Measurements from ENCODE around the gene SIN3B.

The SIN3B gene

GRCh38 chr19:16820056-16820455, 9.1 kb upstream of the SIN3B start:
- H3K4me1 ChIP-seq (ENCODE audit: insufficient read depth, low read length, poor library complexity, severe bottlenecking) = no peaks in the 10 kb centered on the region

DNA sequence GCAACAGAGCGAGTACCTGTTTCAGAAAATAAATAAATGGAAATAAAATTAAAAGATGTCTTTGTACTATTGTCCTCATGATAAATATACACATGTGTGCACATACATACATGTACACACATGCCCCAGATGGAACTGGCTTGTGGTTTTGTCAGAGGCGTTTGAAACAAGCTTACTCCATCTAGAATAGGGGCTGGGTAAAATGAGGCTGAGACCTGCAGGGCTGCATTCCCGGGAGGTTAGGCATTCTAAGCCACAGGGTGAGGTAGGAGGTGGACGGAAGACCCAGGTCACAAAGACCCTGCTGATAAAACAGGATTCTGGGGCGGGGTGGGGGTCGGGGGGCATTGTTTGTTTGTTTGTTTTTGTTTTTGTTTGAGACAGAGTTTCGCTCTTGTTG, 8.1 kb upstream of the SIN3B start:
- TF ChIP-seq CTCF (conservative IDR thresholded peaks at IDR 0.05; ENCODE audit: low read length) (no peak), EZH2phosphoT487 (IDR thresholded peaks at IDR 0.05; ENCODE audit: borderline replicate concordance) (no peak)
- H3K9me3 ChIP-seq (ENCODE audit: insufficient read depth, low read depth, low read length) = no peaks in the 10 kb centered on the region
- H3K9ac ChIP-seq (ENCODE audit: low read depth, low read length, poor library complexity, severe bottlenecking) = no peak overlapping the region
- no peaks in the 10 kb centered on the region for H3K9me2 ChIP-seq (replicated peaks; ENCODE audit: low read depth, low read length)
- no peak overlapping the region for H3K4me3 ChIP-seq (ENCODE audit: low read length, poor library complexity, severe bottlenecking)
- H3K36me3 ChIP-seq (ENCODE audit: insufficient read depth, low read length) = no peaks in the 10 kb centered on the region
- no peaks in the 10 kb centered on the region for H4K20me1 ChIP-seq (ENCODE audit: insufficient read depth, low read length, poor library complexity, severe bottlenecking)
- H3K4me1 ChIP-seq (ENCODE audit: insufficient read depth, low read length, poor library complexity, severe bottlenecking) = no peaks in the 10 kb centered on the region
- H3K4me2 ChIP-seq (ENCODE audit: low read depth, low read length, poor library complexity, severe bottlenecking) = no peak overlapping the region
- H3K27me3 ChIP-seq (ENCODE audit: insufficient read depth, low read length, poor library complexity, severe bottlenecking) = no peaks in the 10 kb centered on the region
- no peaks in the 10 kb centered on the region for H3F3A ChIP-seq (ENCODE audit: low read depth)
- H2AFZ ChIP-seq (ENCODE audit: low read length) = no peak overlapping the region
- H3K79me2 ChIP-seq (ENCODE audit: insufficient read depth, low read length) = no peaks in the 10 kb centered on the region

More at GRCh38 chr19:16820056-16820455, 9.1 kb upstream of the SIN3B start:
- Histone ChIP-seq H3K4me3 (ENCODE audit: low read length, poor library complexity, severe bottlenecking) (no peak overlapping the region), H4K20me1 (ENCODE audit: insufficient read depth, low read length, poor library complexity, severe bottlenecking) (no peaks in the 10 kb centered on the region), H3K4me2 (ENCODE audit: low read depth, low read length, poor library complexity, severe bottlenecking) (no peak overlapping the region), H3K36me3 (ENCODE audit: insufficient read depth, low read length) (no peaks in the 10 kb centered on the region), H3K9me2 (replicated peaks; ENCODE audit: low read depth, low read length) (no peaks in the 10 kb centered on the region), H3K9me3 (ENCODE audit: insufficient read depth, low read depth, low read length) (peaks cover 6% of the 10 kb centered on the region; the same call in 1 of the 2 replicates), H3K9ac (ENCODE audit: low read depth, low read length, poor library complexity, severe bottlenecking) (no peak overlapping the region), H2AFZ (ENCODE audit: low read length) (no peak overlapping the region), H3F3A (ENCODE audit: low read depth) (no peaks in the 10 kb centered on the region), H3K79me2 (ENCODE audit: insufficient read depth, low read length) (no peaks in the 10 kb centered on the region), H3K27me3 (ENCODE audit: insufficient read depth, low read length, poor library complexity, severe bottlenecking) (no peaks in the 10 kb centered on the region)
- no peak for TF ChIP-seq CTCF (conservative IDR thresholded peaks at IDR 0.05; ENCODE audit: low read length)
- TF ChIP-seq EZH2phosphoT487 (IDR thresholded peaks at IDR 0.05; ENCODE audit: borderline replicate concordance) = no peak

GRCh38 chr19:16822648-16823047, 6.5 kb upstream of the SIN3B start:
- Histone ChIP-seq H3K4me1 (ENCODE audit: insufficient read depth, low read length, poor library complexity, severe bottlenecking) (no peaks in the 10 kb centered on the region), H3K79me2 (ENCODE audit: insufficient read depth, low read length) (no peaks in the 10 kb centered on the region), H3K4me3 (ENCODE audit: low read length, poor library complexity, severe bottlenecking) (no peak overlapping the region), H3K9me2 (replicated peaks; ENCODE audit: low read depth, low read length) (no peaks in the 10 kb centered on the region), H2AFZ (ENCODE audit: low read length) (no peak overlapping the region), H3K27me3 (ENCODE audit: insufficient read depth, low read length, poor library complexity, severe bottlenecking) (no peaks in the 10 kb centered on the region), H3F3A (ENCODE audit: low read depth) (no peaks in the 10 kb centered on the region), H4K20me1 (ENCODE audit: insufficient read depth, low read length, poor library complexity, severe bottlenecking) (no peaks in the 10 kb centered on the region), H3K36me3 (ENCODE audit: insufficient read depth, low read length) (no peaks in the 10 kb centered on the region), H3K9ac (ENCODE audit: low read depth, low read length, poor library complexity, severe bottlenecking) (no peak overlapping the region), H3K4me2 (ENCODE audit: low read depth, low read length, poor library complexity, severe bottlenecking) (no peak overlapping the region), H3K9me3 (ENCODE audit: insufficient read depth, low read depth, low read length) (no peaks in the 10 kb centered on the region)
- TF ChIP-seq CTCF (conservative IDR thresholded peaks at IDR 0.05; ENCODE audit: low read length) (no peak), EZH2phosphoT487 (IDR thresholded peaks at IDR 0.05; ENCODE audit: borderline replicate concordance) (no peak)

Data from Loucy (cell line).